Subcutaneous adipose tissue (tissue), 4 donors: ENCODE measurements around the gene MACROH2A2. TPM values are rescaled to one million over a fixed set of nuclear protein-coding genes. Genes with fewer than 3 reads are reported as not detected.

Experiments used
- total RNA-seq, 4 donors: library from RNA; depleted of rRNA; stranded (reverse); fragments of >200 nt; gene quantifications; one replicate each; pipeline ENCODE4 v1.1.0, GENCODE V29; 2016
- TF ChIP-seq, protein P1 (sequence below): fragments of 450-650 bp; IDR thresholded peaks from one replicate; pipeline ENCODE4 v1.5.1; 2016; ENCODE audit warnings: low read depth, mild to moderate bottlenecking, control low read depth, antibody characterized with exemption, moderate library complexity

MACROH2A2 gene
- total RNA-seq, 4 donors from 2014 or later = 0.57 to 3.1 (median 2.4) TPM

DNA sequence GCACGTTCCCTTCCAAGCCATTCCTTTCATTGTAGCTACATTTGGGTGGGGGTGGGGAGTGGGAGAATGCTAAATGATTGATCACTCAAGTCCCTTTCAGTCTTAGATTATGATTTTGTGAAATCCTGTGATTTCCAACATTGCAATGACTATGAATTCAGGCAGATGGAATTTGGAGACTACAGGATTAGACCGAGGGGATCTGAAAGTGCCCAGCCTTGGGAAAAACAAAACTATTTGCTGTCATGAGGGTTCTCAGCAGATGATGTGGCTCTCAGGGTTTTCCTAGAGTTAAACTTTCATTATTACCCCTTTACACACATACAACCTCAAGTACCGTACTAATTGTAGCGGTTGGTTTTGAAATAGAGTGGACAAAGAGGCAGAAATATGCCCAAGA, 4.7 kb downstream of the MACROH2A2 start:
- TF ChIP-seq, protein P1, sequence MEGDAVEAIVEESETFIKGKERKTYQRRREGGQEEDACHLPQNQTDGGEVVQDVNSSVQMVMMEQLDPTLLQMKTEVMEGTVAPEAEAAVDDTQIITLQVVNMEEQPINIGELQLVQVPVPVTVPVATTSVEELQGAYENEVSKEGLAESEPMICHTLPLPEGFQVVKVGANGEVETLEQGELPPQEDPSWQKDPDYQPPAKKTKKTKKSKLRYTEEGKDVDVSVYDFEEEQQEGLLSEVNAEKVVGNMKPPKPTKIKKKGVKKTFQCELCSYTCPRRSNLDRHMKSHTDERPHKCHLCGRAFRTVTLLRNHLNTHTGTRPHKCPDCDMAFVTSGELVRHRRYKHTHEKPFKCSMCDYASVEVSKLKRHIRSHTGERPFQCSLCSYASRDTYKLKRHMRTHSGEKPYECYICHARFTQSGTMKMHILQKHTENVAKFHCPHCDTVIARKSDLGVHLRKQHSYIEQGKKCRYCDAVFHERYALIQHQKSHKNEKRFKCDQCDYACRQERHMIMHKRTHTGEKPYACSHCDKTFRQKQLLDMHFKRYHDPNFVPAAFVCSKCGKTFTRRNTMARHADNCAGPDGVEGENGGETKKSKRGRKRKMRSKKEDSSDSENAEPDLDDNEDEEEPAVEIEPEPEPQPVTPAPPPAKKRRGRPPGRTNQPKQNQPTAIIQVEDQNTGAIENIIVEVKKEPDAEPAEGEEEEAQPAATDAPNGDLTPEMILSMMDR = no peak

DNA sequence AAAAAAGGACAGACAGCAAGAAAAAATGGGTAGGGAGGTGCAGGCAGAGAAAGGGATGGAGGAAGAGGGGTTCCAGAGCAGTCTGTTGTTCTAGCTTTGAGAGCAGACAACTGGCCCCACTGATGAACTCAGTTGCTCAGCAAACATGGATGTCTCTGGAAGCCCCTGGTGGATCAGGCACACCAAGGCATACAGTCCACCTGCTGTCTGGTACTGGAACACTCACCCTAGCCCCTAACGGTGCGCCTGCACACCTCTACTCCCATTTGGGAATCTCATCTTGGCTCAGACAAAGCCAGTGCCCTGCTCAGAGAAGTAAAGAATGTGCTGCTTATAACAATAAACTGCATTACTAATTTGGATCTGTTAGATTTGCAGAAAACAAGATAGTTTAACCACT, 7.7 kb downstream of the MACROH2A2 start:
- TF ChIP-seq, protein P1 = no peak

DNA sequence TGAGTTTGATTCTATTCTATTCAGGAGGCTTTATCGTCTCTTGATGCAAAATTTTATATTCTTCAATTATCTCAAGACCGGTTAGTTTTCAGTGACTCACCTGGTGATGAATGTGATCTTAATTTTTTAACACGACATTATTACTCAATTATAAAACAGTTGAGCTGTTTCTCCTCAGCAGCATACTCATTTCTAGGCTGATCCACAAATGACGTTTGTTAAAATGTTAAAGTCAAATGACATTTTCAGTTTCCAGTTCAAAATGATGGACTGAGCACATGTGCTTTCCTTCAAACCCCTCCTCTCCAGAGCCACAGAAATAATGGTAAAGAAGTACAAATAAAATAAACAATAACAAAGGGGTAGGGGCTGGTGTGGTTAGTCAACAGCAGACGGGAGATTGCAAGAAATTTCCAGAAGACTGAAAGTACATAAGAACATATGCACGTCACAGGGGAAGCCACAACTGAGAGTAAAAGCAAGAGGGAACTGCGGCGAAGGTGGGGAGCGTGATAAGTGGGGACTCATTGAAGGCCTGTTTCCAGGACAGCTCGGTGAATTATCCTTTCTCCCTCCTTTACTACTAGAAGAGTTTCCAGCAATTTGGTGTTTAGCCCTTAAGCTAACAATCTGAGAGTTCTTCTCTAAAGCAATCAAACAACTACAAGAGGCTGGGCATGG, 10.9 kb downstream of the MACROH2A2 start:
- TF ChIP-seq, protein P1 = no peak

DNA sequence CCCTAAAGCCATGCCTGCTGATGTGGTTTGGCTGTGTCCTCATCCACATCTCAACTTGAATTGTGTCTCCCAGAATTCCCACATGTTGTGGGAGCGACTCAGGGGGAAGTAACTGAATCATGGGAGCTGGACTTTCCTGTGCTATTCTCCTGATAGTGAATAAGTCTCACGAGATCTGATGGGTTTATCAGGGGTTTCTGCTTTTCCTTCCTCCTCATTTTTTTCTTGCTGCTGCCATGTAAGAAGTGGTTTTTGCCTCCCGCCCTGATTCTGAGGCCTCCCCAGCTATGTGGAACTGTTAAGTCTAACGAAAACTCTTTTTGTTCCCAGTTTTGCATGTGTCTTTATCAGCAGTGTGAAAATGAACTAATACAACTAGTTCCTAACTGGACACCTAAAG, 11.8 kb downstream of the MACROH2A2 start:
- TF ChIP-seq, protein P1 = no peak

DNA sequence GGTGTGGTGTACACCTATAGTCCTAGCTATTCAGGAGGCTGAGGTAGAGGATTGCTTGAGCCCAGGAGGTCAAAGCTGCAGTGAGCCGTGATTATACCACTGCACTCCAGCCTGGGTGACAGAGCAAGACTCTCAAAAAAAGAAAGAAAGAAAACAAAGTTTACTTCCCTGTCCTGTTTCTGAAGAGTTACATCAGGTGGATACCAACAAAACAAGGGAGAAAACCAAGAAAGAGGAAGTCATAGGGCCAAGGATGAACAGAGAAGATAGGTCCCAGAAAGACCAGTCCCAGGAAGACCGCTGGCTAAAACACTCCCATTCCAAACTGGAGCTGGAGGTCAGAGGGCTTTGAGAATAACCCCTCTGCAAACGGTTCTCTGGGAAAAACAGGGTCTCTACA, 13.5 kb downstream of the MACROH2A2 start:
- TF ChIP-seq, protein P1 = no peak

DNA sequence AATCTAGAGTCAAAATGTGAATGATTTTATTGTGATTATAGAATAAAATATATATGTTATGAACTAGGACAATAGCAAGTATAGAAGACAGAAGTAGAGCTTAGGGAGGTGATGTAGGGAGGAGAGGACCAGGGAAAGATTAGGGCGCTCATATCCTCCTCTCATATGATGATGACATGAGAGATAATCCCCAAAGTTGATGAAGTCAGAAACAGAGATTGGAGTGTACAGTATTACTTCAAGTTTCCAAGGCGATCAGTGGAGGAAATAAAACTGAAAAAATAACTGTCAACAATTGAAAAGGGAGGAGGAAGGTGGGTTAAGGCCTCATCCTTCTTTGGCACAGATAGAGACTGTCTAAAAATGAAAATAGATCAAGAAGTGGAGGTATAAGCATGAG, 14.9 kb downstream of the MACROH2A2 start:
- TF ChIP-seq, protein P1 = no peak

DNA sequence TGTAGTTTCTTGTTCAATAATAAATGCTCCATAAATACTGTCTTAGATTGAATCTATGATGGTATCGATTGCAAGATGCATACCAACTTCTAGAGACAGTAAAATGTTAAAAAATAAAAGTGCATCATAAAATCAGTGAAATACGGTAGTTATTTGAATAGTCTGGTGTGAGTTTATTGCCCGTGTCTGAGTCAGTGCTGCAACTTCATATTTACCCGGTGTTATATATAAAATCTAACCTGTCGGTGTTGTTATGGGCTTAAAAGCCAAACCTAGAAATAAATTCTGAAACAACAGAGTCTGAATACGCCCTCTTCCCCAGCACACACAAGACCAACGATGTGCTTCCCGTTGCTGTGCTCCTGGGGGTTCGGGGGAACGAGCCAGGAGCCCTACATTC, 16.3 kb downstream of the MACROH2A2 start:
- TF ChIP-seq, protein P1 = no peak
